Smooth muscle cell (in vitro differentiated cells): Measurements from ENCODE around the gene CCDC157. TPM values are rescaled to one million over a fixed set of nuclear protein-coding genes. Genes with fewer than 3 reads are reported as not detected.

Source experiments
- DNase-seq: peaks from one replicate; lab custom pipeline; 2025; ENCODE audit not compliant: unreplicated experiment; lab: John Stamatoyannopoulos, UW
- H2AFZ ChIP-seq: fragments of 200-600 bp; sonication (generic); 2 replicates; pipeline ENCODE4 v1.6.0; 2016; ENCODE audit warnings: antibody characterized with exemption, low read depth, mild to moderate bottlenecking
- H3F3A ChIP-seq: fragments of 200-600 bp; sonication (generic); 2 replicates; pipeline ENCODE4 v1.6.0; 2017; ENCODE audit warnings: antibody characterized with exemption, low read depth
- H3K27ac ChIP-seq: fragments of 200-600 bp; sonication (generic); 2 replicates; pipeline ENCODE4 v1.5.1; 2016; ENCODE audit warnings: low read depth, mild to moderate bottlenecking
- H3K27me3 ChIP-seq: fragments of 200-600 bp; sonication (generic); 2 replicates; pipeline ENCODE4 v1.6.1; 2016; ENCODE audit warnings: low read depth, mild to moderate bottlenecking
- H3K36me3 ChIP-seq: fragments of 200-600 bp; sonication (generic); 2 replicates; pipeline ENCODE4 v1.5.1; 2016; ENCODE audit warnings: low read depth
- H3K4me1 ChIP-seq: fragments of 200-600 bp; sonication (generic); 2 replicates; pipeline ENCODE4 v1.5.1; 2016; ENCODE audit warnings: low read depth
- H3K4me2 ChIP-seq: fragments of 200-600 bp; sonication (generic); 2 replicates; pipeline ENCODE4 v1.6.0; 2016; ENCODE audit warnings: mild to moderate bottlenecking
- H3K4me3 ChIP-seq: fragments of 200-600 bp; sonication (generic); 2 replicates; pipeline ENCODE4 v1.5.1; 2016; ENCODE audit warnings: mild to moderate bottlenecking
- H3K79me2 ChIP-seq: fragments of 200-600 bp; sonication (generic); 2 replicates; pipeline ENCODE4 v1.6.0; 2016; ENCODE audit warnings: low read depth, mild to moderate bottlenecking
- H3K9ac ChIP-seq: fragments of 200-600 bp; sonication (generic); 2 replicates; pipeline ENCODE4 v1.6.0; 2016; ENCODE audit warnings: low read depth
- H3K9me3 ChIP-seq: fragments of 200-600 bp; sonication (generic); replicated peaks from 2 replicates; pipeline ENCODE4 v1.5.1; 2016; ENCODE audit warnings: low read depth
- H4K20me1 ChIP-seq: fragments of 200-600 bp; sonication (generic); 2 replicates; pipeline ENCODE4 v1.6.0; 2016; ENCODE audit warnings: low read depth
- WGBS: methylation state at CpG from one replicate; pipeline ENCODE4 v1.1.7; 2016; ENCODE audit warnings: low lambda C conversion rate; 5-methylcytosine and 5-hydroxymethylcytosine counted together
- polyA plus RNA-seq: library from polyadenylated mRNA; unstranded; fragments of >200 nt; fragmentation: Nextera tagmentation; extraction: Ambion mirVana; gene quantifications from 2 replicates; pipeline ENCODE4 v1.2.1, GENCODE V29; 2016
- total RNA-seq: library from RNA; depleted of rRNA; stranded (reverse); fragments of >200 nt; gene quantifications from 2 replicates; pipeline ENCODE4 v1.2.3, GENCODE V29; 2014
- TF ChIP-seq, protein P1 (sequence below): fragments of 200-600 bp; sonication (generic); IDR thresholded peaks from 2 replicates; pipeline ENCODE4 v1.5.1; 2017; ENCODE audit warnings: borderline replicate concordance, mild to moderate bottlenecking, antibody characterized with exemption; ENCODE audit not compliant: insufficient read depth, poor library complexity, severe bottlenecking

The CCDC157 gene
- total and polyA plus RNA-seq, 2 experiments from 2014 or later: 2.5 to 4.8 TPM

DNA sequence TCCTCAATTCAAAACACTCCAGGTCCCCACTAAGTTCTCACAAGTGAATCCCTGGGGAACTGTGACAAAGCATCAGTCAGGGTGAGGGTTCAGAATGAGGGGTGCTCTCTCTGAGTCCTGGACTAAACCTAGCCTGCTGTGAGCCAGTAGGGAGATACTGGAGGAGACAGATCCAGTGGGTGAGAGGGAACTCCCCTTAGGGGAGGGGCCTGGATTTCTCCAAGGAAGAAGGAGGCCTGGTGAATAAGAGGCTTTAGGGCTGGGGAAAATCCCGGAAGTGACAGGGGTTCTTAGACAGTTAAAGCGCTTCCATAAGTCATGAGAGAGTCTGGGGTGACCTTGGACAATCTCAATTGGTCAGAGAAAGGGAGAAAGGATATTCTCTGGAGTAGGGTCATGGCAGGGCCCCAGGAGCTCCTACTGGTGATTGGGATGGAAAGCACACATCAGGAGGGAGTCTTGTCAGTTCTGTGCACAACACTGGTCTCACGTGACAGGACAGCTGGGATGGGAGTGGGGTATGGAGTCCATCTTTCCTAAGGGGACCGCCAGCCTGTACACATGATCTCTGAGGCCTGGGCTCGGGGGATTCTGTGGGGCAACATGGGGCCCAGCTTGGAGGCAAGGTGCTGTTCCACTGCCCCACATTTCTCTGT lies 31.6 kb upstream of the CCDC157 start:
- DNase-seq: peak; percentile 56
- Histone ChIP-seq H4K20me1 (peaks cover 57% of the 10 kb centered on the region), H3K79me2 (peaks cover 60% of the 10 kb centered on the region), H3K9ac (peak overlapping the region; percentile 92), H3K4me1 (peaks cover 19% of the 10 kb centered on the region), H3K4me3 (peak overlapping the region; percentile 82), H3K27me3 (no peaks in the 10 kb centered on the region), H3K4me2 (peak overlapping the region; percentile 92), H2AFZ (no peak overlapping the region), H3K36me3 (no peaks in the 10 kb centered on the region), H3K9me3 (no peaks in the 10 kb centered on the region), H3K27ac (peak overlapping the region; percentile 89), H3F3A (peaks cover 17% of the 10 kb centered on the region)
- TF ChIP-seq, protein P1, sequence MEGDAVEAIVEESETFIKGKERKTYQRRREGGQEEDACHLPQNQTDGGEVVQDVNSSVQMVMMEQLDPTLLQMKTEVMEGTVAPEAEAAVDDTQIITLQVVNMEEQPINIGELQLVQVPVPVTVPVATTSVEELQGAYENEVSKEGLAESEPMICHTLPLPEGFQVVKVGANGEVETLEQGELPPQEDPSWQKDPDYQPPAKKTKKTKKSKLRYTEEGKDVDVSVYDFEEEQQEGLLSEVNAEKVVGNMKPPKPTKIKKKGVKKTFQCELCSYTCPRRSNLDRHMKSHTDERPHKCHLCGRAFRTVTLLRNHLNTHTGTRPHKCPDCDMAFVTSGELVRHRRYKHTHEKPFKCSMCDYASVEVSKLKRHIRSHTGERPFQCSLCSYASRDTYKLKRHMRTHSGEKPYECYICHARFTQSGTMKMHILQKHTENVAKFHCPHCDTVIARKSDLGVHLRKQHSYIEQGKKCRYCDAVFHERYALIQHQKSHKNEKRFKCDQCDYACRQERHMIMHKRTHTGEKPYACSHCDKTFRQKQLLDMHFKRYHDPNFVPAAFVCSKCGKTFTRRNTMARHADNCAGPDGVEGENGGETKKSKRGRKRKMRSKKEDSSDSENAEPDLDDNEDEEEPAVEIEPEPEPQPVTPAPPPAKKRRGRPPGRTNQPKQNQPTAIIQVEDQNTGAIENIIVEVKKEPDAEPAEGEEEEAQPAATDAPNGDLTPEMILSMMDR: no peak
- WGBS: 39% methylated on average over 5 of the region's 5 CpGs

DNA sequence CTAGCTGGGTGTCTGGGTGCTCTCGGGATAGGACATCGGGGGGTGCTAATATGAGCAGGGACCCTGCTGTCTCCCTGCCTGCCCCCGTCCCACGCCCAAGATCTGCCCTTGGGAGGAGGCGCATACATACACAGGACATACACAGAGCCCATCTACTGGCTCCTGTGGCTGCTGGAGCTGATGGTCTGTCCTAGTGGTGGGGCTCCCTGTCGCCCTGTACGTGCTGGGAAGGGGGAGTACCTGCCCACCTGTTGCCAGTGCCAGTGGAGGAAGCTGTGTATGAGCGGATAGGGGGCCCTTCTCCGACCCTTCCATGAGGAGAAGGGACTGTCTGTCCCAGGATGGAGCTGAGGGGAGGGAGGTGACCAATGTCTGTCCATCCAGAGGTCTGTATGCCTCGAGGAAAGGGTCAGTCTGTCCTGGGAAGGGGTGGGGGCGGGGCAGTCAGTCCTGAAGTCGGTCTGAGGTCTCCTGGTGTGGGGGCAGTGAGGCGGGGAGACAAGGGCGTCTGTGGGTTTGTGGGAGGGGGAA lies 31.0 kb upstream of the CCDC157 start:
- H3K36me3 ChIP-seq: no peaks in the 10 kb centered on the region
- DNase-seq: no peak
- peaks cover 19% of the 10 kb centered on the region for H3K4me1 ChIP-seq
- peaks cover 17% of the 10 kb centered on the region for H3F3A ChIP-seq
- H3K9ac ChIP-seq: peak overlapping the region; percentile 92
- peaks cover 51% of the 10 kb centered on the region for H4K20me1 ChIP-seq
- H3K9me3 ChIP-seq: no peaks in the 10 kb centered on the region
- H3K27ac ChIP-seq: peak overlapping the region; percentile 89
- H3K27me3 ChIP-seq: no peaks in the 10 kb centered on the region
- peak overlapping the region; percentile 92 for H3K4me2 ChIP-seq
- WGBS: 54% methylated on average over 14 of the region's 14 CpGs
- H3K79me2 ChIP-seq: peaks cover 54% of the 10 kb centered on the region
- peak overlapping the region; percentile 82 for H3K4me3 ChIP-seq
- TF ChIP-seq, protein P1: no peak
- H2AFZ ChIP-seq: no peak overlapping the region

DNA sequence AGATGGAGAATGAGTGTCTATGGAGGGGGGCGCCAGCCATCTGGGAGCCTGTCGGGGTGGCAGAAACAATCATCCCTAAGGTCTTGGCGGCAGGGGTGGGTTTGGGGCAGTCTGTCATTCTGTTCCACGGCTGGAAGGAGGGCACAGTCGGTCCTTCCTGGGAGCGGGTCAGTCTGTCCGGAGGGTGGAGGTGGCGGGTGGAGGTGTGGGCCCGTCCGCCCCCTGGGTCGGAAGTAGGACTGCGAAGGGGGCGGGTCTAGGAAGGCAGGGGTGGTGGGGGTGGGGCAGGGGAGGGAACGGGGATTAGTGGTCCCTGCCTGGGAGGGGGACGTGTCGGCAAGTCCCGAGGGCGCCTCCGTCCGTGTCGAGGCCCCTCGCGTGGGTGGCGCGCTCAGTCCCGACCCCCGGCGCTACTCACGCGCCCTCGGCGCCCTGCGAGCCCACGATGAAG lies 30.5 kb upstream of the CCDC157 start:
- TF ChIP-seq, protein P1: no peak
- no peaks in the 10 kb centered on the region for H3K9me3 ChIP-seq
- H3K27ac ChIP-seq: peak overlapping the region; percentile 89
- peaks cover 49% of the 10 kb centered on the region for H3K79me2 ChIP-seq
- H2AFZ ChIP-seq: no peak overlapping the region
- H3K27me3 ChIP-seq: no peaks in the 10 kb centered on the region
- DNase-seq: peak; percentile 53
- peak overlapping the region; percentile 92 for H3K9ac ChIP-seq
- no peaks in the 10 kb centered on the region for H3K36me3 ChIP-seq
- peaks cover 47% of the 10 kb centered on the region for H4K20me1 ChIP-seq
- H3K4me2 ChIP-seq: peak overlapping the region; percentile 92
- peak overlapping the region; percentile 82 for H3K4me3 ChIP-seq
- 3% methylated on average over 27 of the region's 34 CpGs for WGBS
- H3K4me1 ChIP-seq: peaks cover 19% of the 10 kb centered on the region
- H3F3A ChIP-seq: peaks cover 17% of the 10 kb centered on the region
